HepG2 (cell line): Measurements from ENCODE around the gene WDR54. TPM values are rescaled to one million over a fixed set of nuclear protein-coding genes. Genes with fewer than 3 reads are reported as not detected.
A peak's percentile ranks its signal among the peaks of the same experiment; 100 is the strongest.

Experiments
- ATF1 ChIP-seq: IDR thresholded peaks from 2 replicates; pipeline ENCODE4 v1.6.1; 2016; ENCODE audit warnings: mild to moderate bottlenecking, control low read depth
- ESRRA ChIP-seq: sonication (generic); formaldehyde crosslinking; IDR thresholded peaks from 2 replicates; pipeline ENCODE4 v1.5.1; 2020; ENCODE audit warnings: mild to moderate bottlenecking, low read depth, missing genetic modification reagents
- PATZ1 ChIP-seq: sonication (generic); formaldehyde crosslinking; IDR thresholded peaks from 2 replicates; pipeline ENCODE4 v1.4.0; 2020; ENCODE audit warnings: missing genetic modification reagents
- PAX8 ChIP-seq: sonication (generic); formaldehyde crosslinking; IDR thresholded peaks from 2 replicates; pipeline ENCODE4 v1.8.0; 2022; ENCODE audit warnings: mild to moderate bottlenecking, missing genetic modification reagents, borderline replicate concordance
- SNRNP70 ChIP-seq: fragments of 200-400 bp; formaldehyde crosslinking; IDR thresholded peaks from 2 replicates; pipeline ENCODE4 v1.6.1; 2017; ENCODE audit warnings: mild to moderate bottlenecking, low read depth, low read length, moderate library complexity
- SP1 ChIP-seq, 2 experiments: fragments of 450-650 bp in 1 of 2; sonication (generic) in 1 of 2; formaldehyde crosslinking in 1 of 2; IDR thresholded peaks; 2 replicates each; pipeline versions ENCODE4 v1.4.0 to v1.6.1; 2016 to 2020; ENCODE audit warnings: missing genetic modification reagents in 1 of 2
- TRAFD1 ChIP-seq: sonication (generic); formaldehyde crosslinking; IDR thresholded peaks from 2 replicates; pipeline ENCODE4 v1.5.1; 2020; ENCODE audit warnings: missing genetic modification reagents, mild to moderate bottlenecking, borderline replicate concordance
- U2AF1 ChIP-seq: fragments of 200-400 bp; formaldehyde crosslinking; optimal IDR thresholded peaks from 2 replicates; pipeline ENCODE3; 2017; ENCODE audit warnings: mild to moderate bottlenecking, low read depth, low read length
- ZNF740 ChIP-seq: sonication (generic); formaldehyde crosslinking; IDR thresholded peaks from 2 replicates; pipeline ENCODE4 v1.4.0; 2020; ENCODE audit warnings: missing genetic modification reagents
- ZNF850 ChIP-seq: sonication (generic); formaldehyde crosslinking; conservative IDR thresholded peaks from 2 replicates; pipeline ENCODE4 v1.9.0; 2021; ENCODE audit warnings: mild to moderate bottlenecking, missing genetic modification reagents
- polyA plus RNA-seq, 8 experiments: library from polyadenylated mRNA; depleted of rRNA in 3 of 8; stranded (reverse) in 7 of 8; unstranded in 1 of 8; fragments of >200 nt; fragmentation: Illumina TruSeq in 4 of 8; extraction: Trizol in 4 of 8; gene quantifications; 2 replicates each; pipeline versions ENCODE4 v1.2.1 to v1.2.3, GENCODE V29; 2011 to 2016; ENCODE audit warnings: low read depth in 4 of 8, missing spikeins in 1 of 8, mixed read lengths in 1 of 8; ENCODE audit not compliant: insufficient read depth in 1 of 8
- total RNA-seq, 5 experiments: library from RNA; depleted of rRNA; stranded (reverse); fragments of >200 nt; fragmentation: Illumina TruSeq; extraction: Trizol; gene quantifications; 2 replicates each; pipeline ENCODE4 v1.2.3, GENCODE V29; 2016; ENCODE audit warnings: low read depth in 1 of 5

WDR54 gene
- total and polyA plus RNA-seq, 2 of the 13 experiments (the other 11 are each of a cell fraction or from before 2014, with no cell fraction given), result 2.0 to 17.3 TPM

- no peak for TF ChIP-seq ESRRA
- no peak for TF ChIP-seq ZNF850 (CRISPR knock-in tag)
- no peak for TF ChIP-seq SP1 (IDR thresholded peaks at IDR 0.05)
- TF ChIP-seq SP1 (CRISPR knock-in tag; IDR thresholded peaks at IDR 0.05), result no peak
- TF ChIP-seq ATF1 (CRISPR knock-in tag), result no peak
- peak; percentile 83 for TF ChIP-seq PATZ1 (CRISPR knock-in tag)
- no peak; the same call in 1 of the 2 replicates for TF ChIP-seq PAX8 (CRISPR knock-in tag)
- 0 out of 2 replicates have a peak, but pooled peaks have one; percentile 12 for TF ChIP-seq TRAFD1 (CRISPR knock-in tag)
- TF ChIP-seq ZNF740 (CRISPR knock-in tag), result no peak
- no peak for TF ChIP-seq SNRNP70
- peak; percentile 66 for TF ChIP-seq U2AF1
Measured at GRCh38 chr2:74439803-74440377, 18.4 kb downstream of the WDR54 start (continued).
